MCF 10A (cell line): Measurements from ENCODE around the gene SYT12. TPM values are rescaled to one million over a fixed set of nuclear protein-coding genes. Genes with fewer than 3 reads are reported as not detected.
A peak's percentile ranks its signal among the peaks of the same experiment; 100 is the strongest.

Source experiments
- Bru-seq: library from RNA; stranded (reverse); fragments of 400-500 nt; gene quantifications from one replicate; lab custom pipeline; 2021; lab: Mats Ljungman, UMichigan
- BruChase-seq, 2 experiments: library from RNA; stranded (reverse); fragments of 400-500 nt; gene quantifications; one replicate each; lab custom pipeline; 2021; lab: Mats Ljungman, UMichigan
- BruUV-seq: library from RNA; stranded (reverse); fragments of 400-500 nt; replicated peaks from 2 replicates; lab custom pipeline; 2021; lab: Mats Ljungman, UMichigan
- CTCF ChIA-PET: fragments of 300-600 bp; sonication (Branson Sonifier 250); formaldehyde crosslinking; extraction: SDS; loops from one replicate; lab custom pipeline; 2021; ENCODE audit warnings: antibody characterized with exemption, inconsistent platforms; lab: Yijun Ruan, JAX
- POLR2A ChIA-PET: fragments of 300-600, 350-650 bp; sonication (Branson Sonifier 250); formaldehyde crosslinking; extraction: SDS; loops from one replicate; lab custom pipeline; 2020; ENCODE audit warnings: antibody characterized with exemption, inconsistent platforms; lab: Yijun Ruan, JAX
- DNase-seq: peaks from one replicate; pipeline ENCODE4 v3.0.0-alpha.2; 2018; ENCODE audit not compliant: unreplicated experiment
- H3K27ac Mint-ChIP-seq: one replicate; pipeline ENCODE4 v1.8.0; 2022; ENCODE audit warnings: mild to moderate bottlenecking, low read depth, mixed read lengths; ENCODE audit not compliant: unreplicated experiment
- H3K27me3 Mint-ChIP-seq: one replicate; pipeline ENCODE4 v1.8.0; 2022; ENCODE audit warnings: mixed read lengths; ENCODE audit not compliant: insufficient read depth, unreplicated experiment
- H3K36me3 Mint-ChIP-seq: one replicate; pipeline ENCODE4 v1.8.0; 2022; ENCODE audit warnings: mild to moderate bottlenecking, moderate library complexity, mixed read lengths; ENCODE audit not compliant: insufficient read depth, unreplicated experiment
- H3K4me1 Mint-ChIP-seq: one replicate; pipeline ENCODE4 v1.8.0; 2022; ENCODE audit warnings: mixed read lengths; ENCODE audit not compliant: insufficient read depth, unreplicated experiment
- H3K4me3 Mint-ChIP-seq: one replicate; pipeline ENCODE4 v1.8.0; 2022; ENCODE audit warnings: mild to moderate bottlenecking, moderate library complexity, mixed read lengths; ENCODE audit not compliant: unreplicated experiment
- H3K9me3 Mint-ChIP-seq: one replicate; pipeline ENCODE4 v1.8.0; 2022; ENCODE audit warnings: mixed read lengths; ENCODE audit not compliant: unreplicated experiment
- intact Hi-C: fragments of 100-400 bp; cut with micrococcal nuclease; formaldehyde crosslinking; loops from 2 replicates; pipeline ENCODE4 v1.14.1; 2022
- long read RNA-seq: library from polyadenylated mRNA; stranded (forward); transcript quantifications from one replicate; pipeline ENCODE4 v2.0.0, GENCODE V29; 2022
- total RNA-seq: library from RNA; stranded (reverse); gene quantifications from 2 replicates; pipeline ENCODE4 v1.2.3, GENCODE V29; 2022
- TF ChIP-seq, protein P1 (sequence below): fragments of 200-600 bp; IDR thresholded peaks from one replicate; pipeline ENCODE4 v1.8.0; 2022; ENCODE audit warnings: antibody characterized with exemption, mild to moderate bottlenecking; ENCODE audit not compliant: unreplicated experiment

The SYT12 gene, protein sequence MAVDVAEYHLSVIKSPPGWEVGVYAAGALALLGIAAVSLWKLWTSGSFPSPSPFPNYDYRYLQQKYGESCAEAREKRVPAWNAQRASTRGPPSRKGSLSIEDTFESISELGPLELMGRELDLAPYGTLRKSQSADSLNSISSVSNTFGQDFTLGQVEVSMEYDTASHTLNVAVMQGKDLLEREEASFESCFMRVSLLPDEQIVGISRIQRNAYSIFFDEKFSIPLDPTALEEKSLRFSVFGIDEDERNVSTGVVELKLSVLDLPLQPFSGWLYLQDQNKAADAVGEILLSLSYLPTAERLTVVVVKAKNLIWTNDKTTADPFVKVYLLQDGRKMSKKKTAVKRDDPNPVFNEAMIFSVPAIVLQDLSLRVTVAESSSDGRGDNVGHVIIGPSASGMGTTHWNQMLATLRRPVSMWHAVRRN
- total RNA-seq (0.44 and 0.59 TPM in 2 replicates), Bru-seq, nascent RNA (percentile 16 among the genes with signal in this experiment), BruChase-seq, experiment 1, labeled RNA remaining after a 6-hour chase (percentile 16 among the genes with signal in this experiment), BruChase-seq, experiment 2, labeled RNA remaining after a 2-hour chase (percentile 14 among the genes with signal in this experiment)
- long read RNA-seq, partial matches to known transcripts = 0 of 1 reads
- long read RNA-seq, other reads (novel, unspliced or antisense) = 1 of 1 reads

DNA sequence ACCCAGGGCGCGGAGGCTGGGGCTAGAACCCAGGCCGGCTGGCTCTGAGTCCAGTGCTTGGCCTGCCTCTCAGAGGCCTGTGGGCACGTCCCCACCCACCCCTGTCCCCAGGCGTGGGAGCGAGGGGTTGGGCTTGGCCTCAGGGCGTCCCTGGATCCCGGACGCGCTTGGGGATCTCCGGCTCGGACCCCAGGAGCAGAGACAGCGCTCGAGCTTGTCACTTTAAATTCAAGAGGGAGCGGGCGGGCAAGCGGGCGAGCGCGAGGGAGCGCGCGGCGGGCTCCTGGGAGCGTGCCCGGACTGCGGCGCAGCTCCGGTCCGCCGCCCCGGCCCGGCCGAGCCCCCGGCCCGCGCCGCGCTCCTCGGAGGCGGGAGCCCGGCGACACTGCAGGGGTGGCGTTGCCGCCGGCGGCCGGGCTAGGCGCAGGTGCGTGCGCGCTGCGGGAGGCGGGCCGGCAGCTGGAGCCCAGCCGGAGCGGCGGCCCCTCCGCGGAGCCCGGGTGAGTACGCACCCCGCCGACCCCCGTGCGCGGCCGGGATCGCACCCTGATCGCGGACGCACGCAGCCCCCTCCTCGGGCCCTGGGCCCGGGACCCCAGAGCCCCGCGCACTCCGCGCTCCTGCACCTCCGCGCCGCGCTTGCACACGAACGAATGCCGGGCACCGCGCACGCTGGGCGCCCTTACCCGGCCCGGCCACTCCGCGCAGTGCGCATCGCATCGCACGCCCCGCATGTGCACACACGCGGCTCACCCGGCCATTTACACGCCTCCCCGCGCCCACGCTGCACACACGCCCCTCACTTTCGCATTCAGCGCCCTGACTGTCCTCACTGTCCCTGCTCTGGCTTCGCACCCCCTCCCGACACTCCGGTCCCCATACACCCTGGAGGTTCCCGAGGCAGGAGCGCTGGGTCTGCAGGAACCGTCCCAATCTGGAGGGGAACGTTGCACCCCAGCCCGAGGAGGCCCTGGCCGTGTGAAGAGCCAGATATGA lies at the start of gene SYT12:
SYT12 (plus strand) TSS at position 174 of the 996 bp plus-strand sequence. CDS start 7,011 bp downstream, outside the sequence.
- peaks cover 7% of the 10 kb centered on the region for H3K9me3 Mint-ChIP-seq
- intact Hi-C loops = loop anchor here (5.0 kb wide), 1 partner anchor 181 kb away; the partner anchor contains the start of gene RCE1
- no peaks in the 10 kb centered on the region for H3K27me3 Mint-ChIP-seq
- DNase-seq = no peak
- BruUV-seq = no TSS peak
- TF ChIP-seq, protein P1, sequence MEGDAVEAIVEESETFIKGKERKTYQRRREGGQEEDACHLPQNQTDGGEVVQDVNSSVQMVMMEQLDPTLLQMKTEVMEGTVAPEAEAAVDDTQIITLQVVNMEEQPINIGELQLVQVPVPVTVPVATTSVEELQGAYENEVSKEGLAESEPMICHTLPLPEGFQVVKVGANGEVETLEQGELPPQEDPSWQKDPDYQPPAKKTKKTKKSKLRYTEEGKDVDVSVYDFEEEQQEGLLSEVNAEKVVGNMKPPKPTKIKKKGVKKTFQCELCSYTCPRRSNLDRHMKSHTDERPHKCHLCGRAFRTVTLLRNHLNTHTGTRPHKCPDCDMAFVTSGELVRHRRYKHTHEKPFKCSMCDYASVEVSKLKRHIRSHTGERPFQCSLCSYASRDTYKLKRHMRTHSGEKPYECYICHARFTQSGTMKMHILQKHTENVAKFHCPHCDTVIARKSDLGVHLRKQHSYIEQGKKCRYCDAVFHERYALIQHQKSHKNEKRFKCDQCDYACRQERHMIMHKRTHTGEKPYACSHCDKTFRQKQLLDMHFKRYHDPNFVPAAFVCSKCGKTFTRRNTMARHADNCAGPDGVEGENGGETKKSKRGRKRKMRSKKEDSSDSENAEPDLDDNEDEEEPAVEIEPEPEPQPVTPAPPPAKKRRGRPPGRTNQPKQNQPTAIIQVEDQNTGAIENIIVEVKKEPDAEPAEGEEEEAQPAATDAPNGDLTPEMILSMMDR = no peak
- ChIA-PET CTCF (interaction anchor here (0.6 to 1.4 kb wide), 3 partner anchors 26 to 259 kb away, joined by 3 to 5 read pairs (median 4); no protein-coding TSS in a partner anchor), POLR2A (interaction anchor here (0.7 to 1.4 kb wide), 7 partner anchors 32 to 181 kb away, joined by 3 to 5 read pairs (median 3); no protein-coding TSS in a partner anchor)
- H3K36me3 Mint-ChIP-seq = no peaks in the 10 kb centered on the region
- peak within 1 kb of the TSS; percentile 65 for H3K4me3 Mint-ChIP-seq
- H3K27ac Mint-ChIP-seq = no peak within 1 kb of the TSS
- H3K4me1 Mint-ChIP-seq = peaks cover 22% of the 10 kb centered on the region

- ChIA-PET CTCF (interaction anchor here (0.9 to 1.0 kb wide), 2 partner anchors 16 to 88 kb away, joined by 3 to 6 read pairs; no protein-coding TSS in a partner anchor), POLR2A (interaction anchor here (0.7 to 2.3 kb wide), 6 partner anchors 8 to 602 kb away, joined by 3 to 7 read pairs (median 3); partner anchors contain the start of gene RCE1)
- Mint-ChIP-seq H3K27me3 (no peaks in the 10 kb centered on the region), H3K36me3 (no peaks in the 10 kb centered on the region), H3K9me3 (no peaks in the 10 kb centered on the region), H3K4me3 (no peak overlapping the region), H3K4me1 (peaks cover 40% of the 10 kb centered on the region), H3K27ac (no peak overlapping the region)
- no TSS peak for BruUV-seq
- peak; percentile 81 for DNase-seq
- intact Hi-C loops = loop anchor here (5.0 kb wide), 1 partner anchor 117 kb away; the partner anchor contains the start of gene LRFN4
- TF ChIP-seq, protein P1 = no peak
These were observed 48.9 kb upstream of the SYT12 start for GRCh38 chr11:66973956-66974580.

- DNase-seq = no peak
- intact Hi-C loops = loop anchor here (5.0 kb wide), 1 partner anchor 118 kb away; the partner anchor contains the start of gene LRFN4
- H3K27ac Mint-ChIP-seq = peak within 1 kb of the TSS; percentile 66
- no peak within 1 kb of the TSS for H3K4me3 Mint-ChIP-seq
- ChIA-PET POLR2A (interaction anchor here (0.5 to 2.3 kb wide), 10 partner anchors 9 to 603 kb away, joined by 3 to 7 read pairs (median 4); partner anchors contain the start of gene RCE1), CTCF (interaction anchor here (0.6 to 2.8 kb wide), 15 partner anchors 12 to 131 kb away, joined by 3 to 36 read pairs (median 4); partner anchors contain the start of gene RCE1)
- no TSS peak for BruUV-seq
- no peaks in the 10 kb centered on the region for H3K36me3 Mint-ChIP-seq
- H3K27me3 Mint-ChIP-seq = no peaks in the 10 kb centered on the region
- H3K4me1 Mint-ChIP-seq = peaks cover 32% of the 10 kb centered on the region
- H3K9me3 Mint-ChIP-seq = no peaks in the 10 kb centered on the region
- TF ChIP-seq, protein P1 = no peak
These were observed 48.1 kb upstream of the SYT12 start, which contains the start of gene C11orf86 for GRCh38 chr11:66974724-66975404. Gene C11orf86 (plus strand): TSS chr11:66975304. CDS start chr11:66975363, 59 bp downstream.
